GM10248 (cell line): ENCODE data around the gene CCDC70.

Experiments
- CTCF ChIA-PET: fragments of 300-600 bp; sonication (Branson Sonifier 250); formaldehyde crosslinking; extraction: SDS; loops from one replicate; lab custom pipeline; 2021; ENCODE audit warnings: antibody characterized with exemption; lab: Yijun Ruan, JAX
- POLR2A ChIA-PET: fragments of 350-650 bp; sonication (Branson Sonifier 250); formaldehyde crosslinking; extraction: SDS; loops from one replicate; lab custom pipeline; 2020; ENCODE audit warnings: antibody characterized with exemption; lab: Yijun Ruan, JAX
- DNase-seq: peaks from one replicate; pipeline ENCODE4 v3.0.0; 2012; ENCODE audit errors: extremely low spot score
- TF ChIP-seq, protein P1 (sequence below): IDR thresholded peaks from 2 replicates; pipeline ENCODE4 v1.5.1; 2012; ENCODE audit warnings: mild to moderate bottlenecking, low read depth; ENCODE audit errors: extremely low read depth, missing control alignments, control extremely low read depth

Gene CCDC70

DNA sequence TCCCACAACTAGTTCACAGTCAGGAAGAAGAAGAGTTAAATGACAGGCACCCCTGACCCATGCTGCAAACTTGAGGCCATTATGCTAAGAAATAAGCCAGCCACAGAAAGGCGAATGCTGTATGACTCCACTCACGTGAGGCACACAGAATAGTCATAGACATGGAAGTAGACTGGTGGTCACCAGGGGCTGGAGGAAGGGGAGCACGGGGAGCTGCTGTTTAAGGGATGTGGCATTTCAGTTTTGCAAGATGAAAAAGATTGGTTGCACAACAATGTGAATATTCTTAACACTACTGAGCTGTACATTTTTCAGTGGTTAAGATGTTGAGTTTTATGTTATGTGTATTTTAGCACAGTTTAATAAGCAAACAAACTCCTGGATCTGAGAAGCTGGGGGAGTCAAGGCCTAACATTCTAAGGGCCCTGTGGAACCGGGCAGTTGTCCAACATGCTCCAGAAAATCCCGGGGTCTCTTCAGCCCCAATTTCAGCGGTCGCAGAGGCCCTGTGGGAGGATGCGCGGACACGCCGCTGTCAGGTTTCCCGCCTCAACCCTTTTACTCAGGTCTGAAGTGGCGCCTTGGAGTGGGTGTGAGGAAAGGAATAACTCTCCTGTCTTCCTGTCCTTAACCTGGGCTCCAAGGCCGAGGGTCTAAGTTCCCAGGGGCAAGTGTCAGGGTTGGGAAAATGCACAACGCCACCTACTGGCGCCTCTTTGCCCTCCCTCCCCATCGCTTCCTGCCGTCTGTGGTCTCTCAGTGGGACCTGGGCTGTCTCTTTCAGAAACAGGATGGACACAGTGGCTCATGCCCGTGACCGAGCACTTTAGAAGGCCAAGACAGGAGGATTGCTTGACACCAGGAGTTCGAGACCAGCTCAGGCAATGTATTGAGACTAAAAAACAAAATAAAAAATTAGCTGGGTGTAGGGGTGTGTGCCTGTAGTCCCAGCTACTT lies 12.3 kb upstream of the CCDC70 start:
- peak; percentile 59 for DNase-seq
- TF ChIP-seq, protein P1, sequence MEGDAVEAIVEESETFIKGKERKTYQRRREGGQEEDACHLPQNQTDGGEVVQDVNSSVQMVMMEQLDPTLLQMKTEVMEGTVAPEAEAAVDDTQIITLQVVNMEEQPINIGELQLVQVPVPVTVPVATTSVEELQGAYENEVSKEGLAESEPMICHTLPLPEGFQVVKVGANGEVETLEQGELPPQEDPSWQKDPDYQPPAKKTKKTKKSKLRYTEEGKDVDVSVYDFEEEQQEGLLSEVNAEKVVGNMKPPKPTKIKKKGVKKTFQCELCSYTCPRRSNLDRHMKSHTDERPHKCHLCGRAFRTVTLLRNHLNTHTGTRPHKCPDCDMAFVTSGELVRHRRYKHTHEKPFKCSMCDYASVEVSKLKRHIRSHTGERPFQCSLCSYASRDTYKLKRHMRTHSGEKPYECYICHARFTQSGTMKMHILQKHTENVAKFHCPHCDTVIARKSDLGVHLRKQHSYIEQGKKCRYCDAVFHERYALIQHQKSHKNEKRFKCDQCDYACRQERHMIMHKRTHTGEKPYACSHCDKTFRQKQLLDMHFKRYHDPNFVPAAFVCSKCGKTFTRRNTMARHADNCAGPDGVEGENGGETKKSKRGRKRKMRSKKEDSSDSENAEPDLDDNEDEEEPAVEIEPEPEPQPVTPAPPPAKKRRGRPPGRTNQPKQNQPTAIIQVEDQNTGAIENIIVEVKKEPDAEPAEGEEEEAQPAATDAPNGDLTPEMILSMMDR: peak; percentile 62
- POLR2A ChIA-PET: no interaction called here
- CTCF ChIA-PET: interaction anchor here (0.7 to 3.3 kb wide), 18 partner anchors 8 to 724 kb away, joined by 3 to 25 read pairs (median 4); no protein-coding TSS in a partner anchor

DNA sequence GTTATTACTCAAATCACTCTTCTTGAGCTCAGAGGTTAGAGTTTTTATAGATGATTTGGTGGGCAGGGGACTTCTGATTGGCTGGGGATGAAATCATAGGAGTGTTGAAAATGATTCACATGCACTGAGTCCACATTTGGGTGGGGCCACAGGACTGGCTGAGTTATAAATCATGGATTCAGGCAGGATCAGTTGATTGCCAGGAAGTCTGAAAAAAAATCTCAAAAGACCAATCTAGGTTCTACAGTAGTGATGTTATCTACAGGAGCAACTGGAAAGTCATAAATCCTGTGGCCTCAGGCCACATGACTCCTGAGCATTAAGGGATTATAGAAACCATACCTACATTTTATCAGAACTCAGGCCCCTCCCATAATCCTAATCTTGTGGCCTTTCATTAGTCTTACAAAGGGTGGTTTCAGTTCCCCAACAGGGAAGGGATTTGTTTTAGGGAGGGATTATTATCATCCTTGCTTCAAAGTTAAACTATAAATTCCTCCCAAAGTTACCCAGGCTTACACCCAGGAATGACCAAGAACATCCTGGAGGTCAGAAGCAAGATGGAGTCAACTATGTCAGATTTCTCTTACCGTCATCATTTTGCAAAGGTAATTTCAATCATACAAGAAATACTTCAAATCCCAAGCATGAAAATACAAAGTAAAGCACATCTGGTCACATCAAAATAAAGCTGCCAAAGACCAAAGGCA lies 5.6 kb upstream of the CCDC70 start:
- no peak for DNase-seq
- TF ChIP-seq, protein P1: no peak
- CTCF ChIA-PET: no interaction called here
- POLR2A ChIA-PET: no interaction called here

DNA sequence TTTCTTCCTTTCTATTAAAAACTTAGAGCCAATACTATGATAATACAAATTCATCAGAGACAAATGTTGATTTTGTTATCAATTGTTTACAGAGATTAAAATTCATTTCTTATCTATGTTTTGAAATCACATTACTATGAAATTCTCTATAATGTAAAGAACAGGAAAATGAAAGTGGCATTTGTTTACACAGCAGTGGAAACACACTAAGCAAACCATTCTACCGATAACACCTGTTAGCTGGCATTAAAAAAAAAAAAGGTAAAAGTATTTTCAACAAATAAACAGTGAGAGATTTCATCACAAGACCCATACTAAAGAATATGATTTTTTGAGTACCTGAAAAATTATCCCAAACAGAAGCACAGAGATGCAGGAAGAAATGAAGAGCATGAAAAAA lies 4.8 kb upstream of the CCDC70 start:
- ChIA-PET CTCF (interaction anchor here (1.0 kb wide), 1 partner anchor 43 kb away, joined by 3 read pairs; no protein-coding TSS in a partner anchor), POLR2A (no interaction called here)
- DNase-seq: no peak
- TF ChIP-seq, protein P1: no peak

DNA sequence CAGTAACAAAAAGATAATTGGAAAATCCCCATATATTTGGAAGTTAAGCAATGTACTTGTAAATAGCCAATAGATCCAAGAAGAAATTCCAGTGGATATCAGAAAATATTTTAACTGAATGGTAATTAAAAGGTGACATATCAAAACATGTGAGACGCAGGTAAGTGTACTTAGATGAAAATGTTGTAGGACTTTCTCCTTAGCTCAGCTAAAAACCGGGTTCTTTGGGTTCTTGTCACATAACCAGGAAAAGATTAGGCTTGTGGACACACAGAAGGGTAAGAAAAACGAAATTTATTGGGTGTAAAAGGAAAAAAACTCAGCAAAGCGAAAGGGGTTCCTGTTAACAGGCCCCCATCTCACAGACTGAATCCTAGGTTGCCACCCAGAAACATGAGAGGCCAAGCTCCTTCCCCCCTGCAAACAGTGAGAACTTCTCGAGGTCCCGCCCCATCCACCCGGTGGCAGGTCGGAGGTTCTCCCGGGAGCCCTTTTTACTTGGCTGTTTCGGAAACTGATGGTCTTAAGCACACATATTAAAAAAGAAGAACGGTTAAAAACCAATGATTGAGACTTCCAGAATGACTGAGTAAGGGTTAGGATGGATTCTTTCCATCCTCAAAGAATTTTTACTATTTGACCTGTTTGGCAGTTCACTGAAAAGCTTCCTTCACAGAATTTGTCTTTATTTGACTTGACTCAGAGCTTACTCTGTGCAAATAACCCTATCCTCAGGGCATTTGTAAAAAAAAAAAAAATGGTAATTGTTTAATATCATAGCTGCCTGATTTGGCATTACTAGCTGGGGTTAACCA lies 3.1 kb upstream of the CCDC70 start:
- POLR2A ChIA-PET: no interaction called here

DNA sequence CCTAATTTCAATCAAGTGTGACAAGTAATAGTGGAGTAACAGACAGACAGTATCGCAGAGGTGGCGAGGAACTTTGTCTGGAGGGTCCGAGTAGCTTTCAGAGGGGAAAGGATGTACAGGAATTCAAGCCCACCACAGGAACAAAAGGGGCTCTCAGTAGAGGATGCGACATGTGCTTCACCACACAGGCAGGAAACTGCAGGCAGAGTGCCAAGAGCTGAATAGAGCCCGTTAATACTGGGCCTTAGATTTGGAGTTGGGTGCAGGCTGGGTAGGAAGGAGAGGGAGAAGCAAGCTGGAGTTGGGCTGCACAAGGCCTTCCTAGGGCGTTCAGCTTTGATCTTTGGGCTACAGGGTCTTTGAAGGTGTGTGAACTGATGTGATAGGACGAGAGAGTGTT lies 1.2 kb downstream of the CCDC70 start:
- no peak for DNase-seq
- TF ChIP-seq, protein P1: no peak
- POLR2A ChIA-PET: no interaction called here
- CTCF ChIA-PET: interaction anchor here (0.6 to 2.1 kb wide), 3 partner anchors 10 to 48 kb away, joined by 4 to 5 read pairs (median 4); no protein-coding TSS in a partner anchor

More for the DNA sequence above, 3.1 kb upstream of the CCDC70 start:
- DNase-seq: no peak
- TF ChIP-seq, protein P1: no peak
- CTCF ChIA-PET: interaction anchor here (0.7 to 1.8 kb wide), 6 partner anchors 9 to 60 kb away, joined by 3 to 8 read pairs (median 4); partner anchors contain the start of gene TMEM272
